Fibroblast of lung (primary cell): ENCODE results near the gene RNF10. TPM values are rescaled to one million over a fixed set of nuclear protein-coding genes. Genes with fewer than 3 reads are reported as not detected.

Source experiments
- DNase-seq, 2 donors: peaks; one replicate each; pipeline versions ENCODE4 v3.0.0 to v3.0.0-alpha.2; 2010; ENCODE audit warnings: low read depth in 2 of 2
- H2AFZ ChIP-seq: 2 replicates; pipeline ENCODE4 v1.5.1; 2012; ENCODE audit warnings: low read length, control low read depth, inconsistent platforms
- H3K27ac ChIP-seq: 2 replicates; pipeline ENCODE4 v1.5.1; 2011; ENCODE audit warnings: low read length, control low read depth; ENCODE audit not compliant: insufficient read depth
- H3K27me3 ChIP-seq: 2 replicates; pipeline ENCODE4 v1.5.1; 2011; ENCODE audit warnings: mild to moderate bottlenecking, low read length; ENCODE audit not compliant: control insufficient read depth, insufficient read depth
- H3K36me3 ChIP-seq: 2 replicates; pipeline ENCODE4 v1.5.1; 2011; ENCODE audit warnings: low read length; ENCODE audit not compliant: control insufficient read depth, insufficient read depth
- H3K4me1 ChIP-seq: 2 replicates; pipeline ENCODE4 v1.5.1; 2011; ENCODE audit warnings: low read length; ENCODE audit not compliant: control insufficient read depth, insufficient read depth; ENCODE audit errors: extremely low read depth
- H3K4me2 ChIP-seq: 2 replicates; pipeline ENCODE4 v1.5.1; 2011; ENCODE audit warnings: low read length, control low read depth; ENCODE audit not compliant: insufficient read depth; ENCODE audit errors: extremely low read depth
- H3K4me3 ChIP-seq, 4 experiments: fragments of 200-600 bp in 1 of 4; sonication (generic) in 1 of 4; replicated peaks in 1 of 4; 2 replicates each; pipeline ENCODE4 v1.5.1; 2011 to 2016; ENCODE audit warnings: low read length in 4 of 4, low read depth in 3 of 4, mild to moderate bottlenecking in 3 of 4, control low read depth in 2 of 4, inconsistent platforms in 1 of 4, mixed read lengths in 1 of 4; ENCODE audit not compliant: insufficient read depth in 1 of 4; ENCODE audit errors: control extremely low read depth in 1 of 4
- H3K79me2 ChIP-seq: 2 replicates; pipeline ENCODE4 v1.5.1; 2012; ENCODE audit warnings: mild to moderate bottlenecking, low read length, inconsistent platforms; ENCODE audit not compliant: control insufficient read depth, insufficient read depth
- H3K9ac ChIP-seq: 2 replicates; pipeline ENCODE4 v1.5.1; 2011; ENCODE audit warnings: mild to moderate bottlenecking, low read length, control low read depth; ENCODE audit not compliant: insufficient read depth
- H3K9me3 ChIP-seq: 2 replicates; pipeline ENCODE4 v1.5.1; 2012; ENCODE audit warnings: low read depth, low read length; ENCODE audit not compliant: control insufficient read depth, insufficient read depth
- H4K20me1 ChIP-seq: 2 replicates; pipeline ENCODE4 v1.5.1; 2011; ENCODE audit warnings: low read length; ENCODE audit not compliant: control insufficient read depth, insufficient read depth; ENCODE audit errors: extremely low read depth
- EZH2 ChIP-seq: IDR thresholded peaks from 2 replicates; pipeline ENCODE4 v1.5.1; 2012; ENCODE audit warnings: low read length, control low read depth, mild to moderate bottlenecking; ENCODE audit errors: missing control alignments
- polyA plus RNA-seq, 2 donors: library from polyadenylated mRNA; depleted of rRNA in 1 of 2; stranded (reverse) in 1 of 2; unstranded in 1 of 2; fragments of >200 nt; gene quantifications; 2 replicates each; pipeline ENCODE4 v1.2.1, GENCODE V29; 2011 to 2012; ENCODE audit warnings: missing spikeins in 1 of 2
- total RNA-seq: library from RNA; depleted of rRNA; stranded (reverse); fragments of >200 nt; gene quantifications from 2 replicates; pipeline ENCODE4 v1.2.1, GENCODE V29; 2014
- TF ChIP-seq, protein P1 (sequence below), 2 donors: IDR thresholded peaks in 1 of 2; conservative IDR thresholded peaks in 1 of 2; 1 replicate in 1 of 2; 2 replicates in 1 of 2; pipeline ENCODE4 v1.5.1; 2011 to 2012; ENCODE audit warnings: low read length in 2 of 2, control low read depth in 1 of 2, inconsistent platforms in 1 of 2, low read depth in 1 of 2, mild to moderate bottlenecking in 1 of 2

RNF10 gene
- total and polyA plus RNA-seq, 2 donors (not counting 1 experiment from before 2014, with no cell fraction given), result 174 to 184 TPM

DNA sequence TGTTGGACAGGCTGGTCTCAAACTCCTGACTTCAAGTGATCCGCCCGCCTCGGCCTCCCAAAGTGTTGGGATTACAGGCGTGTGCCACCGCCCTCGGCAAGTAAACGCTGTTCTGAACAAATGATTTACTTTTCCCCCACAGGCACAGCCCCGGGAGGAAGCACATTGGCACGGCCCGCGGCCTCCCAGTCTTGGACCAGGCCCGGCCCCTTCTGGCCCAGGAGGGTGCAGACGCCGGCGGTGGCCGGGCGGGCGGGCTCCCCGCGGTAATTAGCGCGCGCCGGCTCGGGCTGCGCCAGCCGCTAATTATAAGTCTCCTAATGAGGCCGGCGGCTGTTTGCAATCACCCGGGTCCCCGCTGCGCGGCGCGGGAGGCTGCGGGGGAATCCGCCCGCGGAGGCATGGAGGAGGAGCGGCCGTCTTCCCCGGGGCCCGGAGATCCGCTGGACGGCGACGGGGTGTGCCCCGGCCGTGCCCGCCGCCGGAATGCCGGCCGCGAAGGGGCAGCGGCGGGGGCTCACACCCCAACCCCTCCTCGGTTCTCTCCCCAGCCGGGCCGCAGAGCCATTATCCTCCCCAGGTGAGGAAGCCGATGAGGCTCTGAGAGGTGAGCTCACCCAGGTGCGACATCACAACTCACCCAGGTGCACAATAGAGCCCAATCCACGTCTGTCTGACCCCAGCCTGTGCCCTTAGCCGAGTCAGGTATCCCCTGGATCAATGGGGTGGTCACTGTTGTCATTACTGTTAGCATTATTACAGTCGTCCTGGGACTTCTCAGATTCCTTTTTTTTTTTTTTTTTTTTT, 50.4 kb downstream of the RNF10 start:
- Histone ChIP-seq H3K4me3 (peak overlapping the region in 3 of 4 experiments; percentile 16 to 48 (median 20)), H2AFZ (no peak overlapping the region), H3K27me3 (peaks cover 5% of the 10 kb centered on the region), H3K4me1 (peaks cover 7% of the 10 kb centered on the region), H3K9ac (peak overlapping the region; percentile 4), H3K27ac (no peak overlapping the region), H3K4me2 (peak overlapping the region; percentile 21), H4K20me1 (no peaks in the 10 kb centered on the region), H3K36me3 (no peaks in the 10 kb centered on the region), H3K9me3 (no peaks in the 10 kb centered on the region), H3K79me2 (no peaks in the 10 kb centered on the region)
- TF ChIP-seq, protein P1, sequence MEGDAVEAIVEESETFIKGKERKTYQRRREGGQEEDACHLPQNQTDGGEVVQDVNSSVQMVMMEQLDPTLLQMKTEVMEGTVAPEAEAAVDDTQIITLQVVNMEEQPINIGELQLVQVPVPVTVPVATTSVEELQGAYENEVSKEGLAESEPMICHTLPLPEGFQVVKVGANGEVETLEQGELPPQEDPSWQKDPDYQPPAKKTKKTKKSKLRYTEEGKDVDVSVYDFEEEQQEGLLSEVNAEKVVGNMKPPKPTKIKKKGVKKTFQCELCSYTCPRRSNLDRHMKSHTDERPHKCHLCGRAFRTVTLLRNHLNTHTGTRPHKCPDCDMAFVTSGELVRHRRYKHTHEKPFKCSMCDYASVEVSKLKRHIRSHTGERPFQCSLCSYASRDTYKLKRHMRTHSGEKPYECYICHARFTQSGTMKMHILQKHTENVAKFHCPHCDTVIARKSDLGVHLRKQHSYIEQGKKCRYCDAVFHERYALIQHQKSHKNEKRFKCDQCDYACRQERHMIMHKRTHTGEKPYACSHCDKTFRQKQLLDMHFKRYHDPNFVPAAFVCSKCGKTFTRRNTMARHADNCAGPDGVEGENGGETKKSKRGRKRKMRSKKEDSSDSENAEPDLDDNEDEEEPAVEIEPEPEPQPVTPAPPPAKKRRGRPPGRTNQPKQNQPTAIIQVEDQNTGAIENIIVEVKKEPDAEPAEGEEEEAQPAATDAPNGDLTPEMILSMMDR (conservative IDR thresholded peaks at IDR 0.05 in 1 of 2, IDR thresholded peaks at IDR 0.05 in 1 of 2; ENCODE audit: low read depth in 1 of 2, low read length in 2 of 2), result peak; percentile 11 to 21
- TF ChIP-seq EZH2, result no peak
- DNase-seq, result no peak

DNA sequence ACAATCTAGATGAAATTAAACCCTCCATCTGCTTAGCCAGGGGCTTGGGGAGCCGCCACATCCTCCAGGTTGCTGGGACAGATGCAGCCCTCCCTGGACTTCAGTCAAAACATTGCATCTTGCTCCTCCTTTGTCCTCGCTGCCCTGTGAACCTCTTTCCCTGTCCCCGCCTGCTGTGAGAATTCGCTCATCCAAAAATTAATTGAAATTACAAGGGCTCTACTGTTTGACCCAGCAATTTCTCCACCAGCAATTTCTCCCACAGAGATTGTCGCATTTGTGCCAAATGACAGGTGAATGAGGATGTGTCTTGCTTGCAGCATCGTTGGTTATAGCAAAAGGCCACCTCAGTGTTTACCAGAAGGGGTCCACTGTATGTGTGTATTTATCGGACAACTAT, 52.0 kb downstream of the RNF10 start:
- Histone ChIP-seq H3K27ac (no peak overlapping the region), H3K27me3 (peaks cover 5% of the 10 kb centered on the region), H3K4me2 (no peak overlapping the region), H3K9me3 (no peaks in the 10 kb centered on the region), H3K36me3 (no peaks in the 10 kb centered on the region), H4K20me1 (no peaks in the 10 kb centered on the region), H3K9ac (no peak overlapping the region), H3K79me2 (no peaks in the 10 kb centered on the region), H3K4me1 (peaks cover 7% of the 10 kb centered on the region), H3K4me3 (no peak overlapping the region), H2AFZ (no peak overlapping the region)
- TF ChIP-seq EZH2, result no peak
- TF ChIP-seq, protein P1 (conservative IDR thresholded peaks at IDR 0.05 in 1 of 2, IDR thresholded peaks at IDR 0.05 in 1 of 2; ENCODE audit: low read depth in 1 of 2, low read length in 2 of 2), result no peak
- no peak for DNase-seq

DNA sequence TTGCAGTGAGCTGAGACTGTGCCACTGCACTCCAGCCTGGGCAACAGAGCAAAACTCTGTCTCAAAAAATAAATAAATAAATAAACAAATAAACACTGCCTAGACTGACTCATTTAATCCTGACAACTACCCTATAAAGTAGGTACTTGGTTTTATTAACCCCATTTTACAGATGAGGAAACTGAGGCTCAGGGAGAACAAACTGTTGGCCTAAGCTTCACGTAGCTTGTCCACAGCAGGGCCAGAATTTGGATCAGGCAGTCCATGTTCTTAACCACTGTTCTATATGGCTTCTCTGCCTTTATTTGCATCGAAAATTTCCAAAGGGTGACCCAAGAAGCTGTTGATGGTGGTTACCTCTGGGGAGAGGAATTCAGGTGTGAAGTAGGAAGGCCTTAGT, 52.7 kb downstream of the RNF10 start:
- no peaks in the 10 kb centered on the region for H3K79me2 ChIP-seq
- H2AFZ ChIP-seq, result no peak overlapping the region
- no peaks in the 10 kb centered on the region for H3K9me3 ChIP-seq
- no peak overlapping the region for H3K9ac ChIP-seq
- H3K36me3 ChIP-seq, result no peaks in the 10 kb centered on the region
- H3K4me3 ChIP-seq, result no peak overlapping the region
- no peak overlapping the region for H3K27ac ChIP-seq
- DNase-seq, result no peak
- peaks cover 8% of the 10 kb centered on the region for H3K27me3 ChIP-seq
- TF ChIP-seq, protein P1 (conservative IDR thresholded peaks at IDR 0.05 in 1 of 2, IDR thresholded peaks at IDR 0.05 in 1 of 2; ENCODE audit: low read depth in 1 of 2, low read length in 2 of 2), result no peak
- TF ChIP-seq EZH2, result no peak
- no peak overlapping the region for H3K4me2 ChIP-seq
- peaks cover 4% of the 10 kb centered on the region for H3K4me1 ChIP-seq
- H4K20me1 ChIP-seq, result no peaks in the 10 kb centered on the region
